PFSK-1 (cell line): ENCODE results near the gene SMPD2.

Source experiments
- FOXP2 ChIP-seq: optimal IDR thresholded peaks from 2 replicates; pipeline ENCODE3; 2011; ENCODE audit warnings: borderline replicate concordance, control low read depth, inconsistent platforms; ENCODE audit not compliant: insufficient read depth; ENCODE audit errors: extremely low read length, extremely low read depth
- POLR2AphosphoS5 ChIP-seq: IDR thresholded peaks from 2 replicates; pipeline ENCODE4 v1.6.1; 2012; ENCODE audit warnings: low read depth, mild to moderate bottlenecking, control low read depth, low read length, moderate library complexity
- SIN3A ChIP-seq: IDR thresholded peaks from 2 replicates; pipeline ENCODE4 v1.6.1; 2012; ENCODE audit warnings: mild to moderate bottlenecking, low read length, moderate library complexity, borderline replicate concordance; ENCODE audit not compliant: insufficient read depth
- TAF1 ChIP-seq: IDR thresholded peaks from 2 replicates; pipeline ENCODE4 v1.6.1; 2012; ENCODE audit warnings: low read length, control low read depth, borderline replicate concordance; ENCODE audit not compliant: insufficient read depth
- TF ChIP-seq, protein P1 (sequence below), 2 experiments: IDR thresholded peaks; 2 replicates each; pipeline versions ENCODE4 v1.6.1 to v1.8.0; 2011 to 2012; ENCODE audit warnings: low read depth in 2 of 2, low read length in 2 of 2, control low read depth in 1 of 2, inconsistent platforms in 1 of 2, mild to moderate bottlenecking in 1 of 2, moderate library complexity in 1 of 2; ENCODE audit not compliant: insufficient read depth in 1 of 2

Gene SMPD2

DNA sequence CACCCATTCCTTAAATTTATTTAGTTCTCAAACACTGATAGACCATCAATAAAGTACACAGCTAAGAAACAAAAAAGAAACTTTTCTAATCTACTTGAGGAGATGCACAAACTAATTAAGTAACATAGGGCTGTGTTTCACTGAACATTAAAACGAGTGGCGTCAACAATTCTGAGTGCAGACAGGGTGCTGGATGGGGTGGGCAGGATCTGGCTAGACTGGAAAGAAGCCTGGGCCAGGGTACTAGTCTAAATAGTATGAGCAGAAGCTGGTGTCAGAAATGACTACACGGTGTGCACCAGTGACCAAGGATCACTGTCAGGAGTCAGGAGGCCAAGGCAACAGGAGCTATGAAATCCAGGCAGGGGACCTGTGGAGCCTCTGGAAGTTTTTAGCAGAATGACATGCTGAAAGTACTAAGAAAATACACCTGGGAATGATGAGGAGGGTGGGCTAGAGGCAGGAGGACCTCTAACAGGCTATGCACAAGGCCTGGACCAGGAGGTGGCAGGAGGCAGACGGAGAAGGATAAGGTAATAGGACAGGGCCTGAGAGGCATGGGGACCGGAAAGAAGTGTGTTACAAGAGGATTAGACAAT lies 29.2 kb downstream of the SMPD2 start:
- TF ChIP-seq TAF1 = no peak
- TF ChIP-seq, protein P1, sequence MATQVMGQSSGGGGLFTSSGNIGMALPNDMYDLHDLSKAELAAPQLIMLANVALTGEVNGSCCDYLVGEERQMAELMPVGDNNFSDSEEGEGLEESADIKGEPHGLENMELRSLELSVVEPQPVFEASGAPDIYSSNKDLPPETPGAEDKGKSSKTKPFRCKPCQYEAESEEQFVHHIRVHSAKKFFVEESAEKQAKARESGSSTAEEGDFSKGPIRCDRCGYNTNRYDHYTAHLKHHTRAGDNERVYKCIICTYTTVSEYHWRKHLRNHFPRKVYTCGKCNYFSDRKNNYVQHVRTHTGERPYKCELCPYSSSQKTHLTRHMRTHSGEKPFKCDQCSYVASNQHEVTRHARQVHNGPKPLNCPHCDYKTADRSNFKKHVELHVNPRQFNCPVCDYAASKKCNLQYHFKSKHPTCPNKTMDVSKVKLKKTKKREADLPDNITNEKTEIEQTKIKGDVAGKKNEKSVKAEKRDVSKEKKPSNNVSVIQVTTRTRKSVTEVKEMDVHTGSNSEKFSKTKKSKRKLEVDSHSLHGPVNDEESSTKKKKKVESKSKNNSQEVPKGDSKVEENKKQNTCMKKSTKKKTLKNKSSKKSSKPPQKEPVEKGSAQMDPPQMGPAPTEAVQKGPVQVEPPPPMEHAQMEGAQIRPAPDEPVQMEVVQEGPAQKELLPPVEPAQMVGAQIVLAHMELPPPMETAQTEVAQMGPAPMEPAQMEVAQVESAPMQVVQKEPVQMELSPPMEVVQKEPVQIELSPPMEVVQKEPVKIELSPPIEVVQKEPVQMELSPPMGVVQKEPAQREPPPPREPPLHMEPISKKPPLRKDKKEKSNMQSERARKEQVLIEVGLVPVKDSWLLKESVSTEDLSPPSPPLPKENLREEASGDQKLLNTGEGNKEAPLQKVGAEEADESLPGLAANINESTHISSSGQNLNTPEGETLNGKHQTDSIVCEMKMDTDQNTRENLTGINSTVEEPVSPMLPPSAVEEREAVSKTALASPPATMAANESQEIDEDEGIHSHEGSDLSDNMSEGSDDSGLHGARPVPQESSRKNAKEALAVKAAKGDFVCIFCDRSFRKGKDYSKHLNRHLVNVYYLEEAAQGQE (IDR thresholded peaks at IDR 0.05; ENCODE audit: insufficient read depth in 1 of 2, low read depth in 2 of 2, low read length in 2 of 2) = no peak
- no peak for TF ChIP-seq SIN3A
- TF ChIP-seq POLR2AphosphoS5 = no peak

DNA sequence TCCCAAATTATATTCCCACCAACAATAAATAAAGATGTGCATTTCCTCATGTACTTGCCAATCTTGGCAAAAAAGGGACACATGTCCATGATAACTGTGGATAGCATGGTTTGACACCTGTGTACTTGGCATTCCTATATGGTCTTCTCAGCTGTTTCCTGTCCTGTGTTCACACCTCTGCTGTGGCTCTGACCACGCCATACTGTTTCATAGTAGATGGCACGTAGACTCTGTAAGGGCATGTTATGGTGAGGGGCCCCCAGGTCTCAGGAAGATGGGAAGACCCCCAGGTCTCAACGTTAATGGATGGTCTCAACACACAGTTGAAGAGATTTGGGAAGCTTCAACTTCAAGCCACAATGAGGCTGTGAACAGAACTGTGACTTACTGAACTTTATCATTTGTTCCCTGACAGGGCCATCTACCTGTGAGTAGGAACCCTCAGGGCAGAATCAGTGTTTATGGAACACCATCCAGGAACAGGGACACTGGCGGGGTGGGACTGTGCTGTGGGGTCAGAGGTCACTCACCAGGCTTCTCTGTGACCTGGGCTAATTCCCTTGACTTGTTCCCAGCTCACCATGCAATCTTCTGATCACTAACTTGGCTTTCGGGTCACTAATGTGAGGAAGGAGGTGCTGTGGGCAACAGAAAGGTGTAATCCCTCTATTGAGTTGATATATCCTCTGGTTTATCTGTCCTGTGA lies 30.7 kb downstream of the SMPD2 start:
- TF ChIP-seq TAF1 (no peak), SIN3A (no peak), FOXP2 (no peak), POLR2AphosphoS5 (no peak)
- TF ChIP-seq, protein P1 (IDR thresholded peaks at IDR 0.05; ENCODE audit: insufficient read depth in 1 of 2, low read depth in 2 of 2, low read length in 2 of 2) = no peak

DNA sequence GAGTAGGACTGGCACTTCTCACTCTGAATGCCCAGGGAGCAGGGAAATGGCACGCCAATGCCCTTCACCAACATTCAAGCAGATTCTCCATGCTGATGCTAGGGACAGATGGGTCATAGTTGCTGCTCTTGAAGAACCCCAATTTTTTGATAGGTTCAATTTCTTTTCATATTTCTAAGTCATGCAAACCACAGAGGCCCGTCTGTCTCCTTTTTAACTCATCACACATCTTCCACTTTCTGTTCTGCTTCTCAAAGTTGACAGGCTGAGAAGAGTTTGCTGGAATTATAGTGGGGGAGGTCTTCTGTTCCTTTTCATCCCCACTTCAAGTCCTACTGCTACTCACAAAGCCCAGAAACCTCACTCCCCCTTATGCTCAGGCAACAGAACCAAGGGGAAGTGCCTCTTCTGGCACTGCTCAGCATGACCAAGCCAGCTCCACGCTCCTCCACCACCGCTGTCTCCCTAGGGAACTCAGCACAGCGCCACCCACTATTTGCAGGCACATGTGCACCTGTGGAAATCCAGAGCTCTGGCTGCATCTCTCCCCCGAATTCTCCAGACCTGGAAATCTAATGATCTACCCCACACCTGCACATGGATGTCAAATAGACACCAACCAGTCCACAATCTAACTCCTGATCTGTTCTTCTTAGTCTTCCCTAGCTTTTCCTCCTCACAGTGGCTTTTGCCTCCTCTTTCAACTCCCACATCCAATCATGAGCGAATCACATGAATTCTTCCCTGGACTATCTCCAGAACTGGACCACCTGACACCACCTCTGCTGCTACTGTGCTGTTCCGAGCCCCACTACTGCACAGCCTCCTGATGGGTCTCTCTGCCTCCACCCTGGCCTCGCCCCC lies 31.8 kb downstream of the SMPD2 start:
- TF ChIP-seq FOXP2 (no peak), TAF1 (no peak), POLR2AphosphoS5 (no peak), SIN3A (no peak)
- TF ChIP-seq, protein P1 (IDR thresholded peaks at IDR 0.05; ENCODE audit: insufficient read depth in 1 of 2, low read depth in 2 of 2, low read length in 2 of 2) = no peak

DNA sequence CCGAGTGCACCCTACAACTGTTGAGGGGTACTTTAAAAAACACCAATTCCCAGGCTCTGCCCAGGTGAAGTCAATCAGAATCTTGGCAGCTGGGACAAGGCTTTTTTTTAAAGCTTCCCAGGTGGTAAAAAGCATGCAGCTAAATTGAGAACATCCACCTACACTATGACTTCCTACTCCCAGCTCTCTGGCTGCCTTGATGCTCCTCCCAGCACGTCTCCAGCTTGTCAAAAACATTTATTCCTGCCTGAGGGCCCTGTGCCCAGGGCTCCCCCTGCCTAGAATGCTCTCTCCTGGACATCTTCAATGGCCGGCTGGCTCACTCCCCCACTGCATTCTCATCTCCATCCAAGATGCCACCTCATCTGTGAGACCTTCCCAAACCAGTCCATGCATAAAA lies 32.6 kb downstream of the SMPD2 start:
- TF ChIP-seq FOXP2 = no peak
- no peak for TF ChIP-seq SIN3A
- no peak for TF ChIP-seq POLR2AphosphoS5
- TF ChIP-seq, protein P1 (IDR thresholded peaks at IDR 0.05; ENCODE audit: insufficient read depth in 1 of 2, low read depth in 2 of 2, low read length in 2 of 2) = no peak
- TF ChIP-seq TAF1 = no peak
